HepG2 (cell line): Measurements from ENCODE around the gene GGPS1. TPM values are rescaled to one million over a fixed set of nuclear protein-coding genes. Genes with fewer than 3 reads are reported as not detected.

Source experiments
- GTF3A ChIP-seq: sonication (generic); formaldehyde crosslinking; conservative IDR thresholded peaks from 2 replicates; pipeline ENCODE4 v1.4.0; 2020; ENCODE audit warnings: mild to moderate bottlenecking, missing genetic modification reagents
- KDM6A ChIP-seq: IDR thresholded peaks from 2 replicates; pipeline ENCODE4 v1.6.1; 2016; ENCODE audit warnings: low read depth
- NR2F1 ChIP-seq, 2 experiments: fragments of 450-650 bp in 1 of 2; formaldehyde crosslinking in 1 of 2; IDR thresholded peaks; 2 replicates each; pipeline versions ENCODE4 v1.5.0 to v1.6.1; 2016 to 2020; ENCODE audit warnings: mild to moderate bottlenecking in 1 of 2, missing compliant biosample characterization in 1 of 2, missing genetic modification reagents in 1 of 2, moderate library complexity in 1 of 2
- ZNF160 ChIP-seq: sonication (generic); formaldehyde crosslinking; IDR thresholded peaks from 2 replicates; pipeline ENCODE4 v1.8.0; 2022; ENCODE audit warnings: mild to moderate bottlenecking, inconsistent platforms, missing genetic modification reagents
- ZNF432 ChIP-seq: sonication (generic); formaldehyde crosslinking; IDR thresholded peaks from 2 replicates; pipeline ENCODE4 v1.5.0; 2020; ENCODE audit warnings: missing genetic modification reagents, mild to moderate bottlenecking, borderline replicate concordance
- polyA plus RNA-seq, 8 experiments: library from polyadenylated mRNA; depleted of rRNA in 3 of 8; stranded (reverse) in 7 of 8; unstranded in 1 of 8; fragments of >200 nt; fragmentation: Illumina TruSeq in 4 of 8; extraction: Trizol in 4 of 8; gene quantifications; 2 replicates each; pipeline versions ENCODE4 v1.2.1 to v1.2.3, GENCODE V29; 2011 to 2016; ENCODE audit warnings: low read depth in 4 of 8, missing spikeins in 1 of 8, mixed read lengths in 1 of 8; ENCODE audit not compliant: insufficient read depth in 1 of 8
- total RNA-seq, 5 experiments: library from RNA; depleted of rRNA; stranded (reverse); fragments of >200 nt; fragmentation: Illumina TruSeq; extraction: Trizol; gene quantifications; 2 replicates each; pipeline ENCODE4 v1.2.3, GENCODE V29; 2016; ENCODE audit warnings: low read depth in 1 of 5
- TF ChIP-seq, protein P1 (sequence below): sonication (generic); formaldehyde crosslinking; IDR thresholded peaks from 2 replicates; pipeline ENCODE4 v1.5.0; 2020; ENCODE audit warnings: mild to moderate bottlenecking, missing genetic modification reagents, moderate library complexity
- TF ChIP-seq, protein P2 (sequence below): sonication (generic); formaldehyde crosslinking; IDR thresholded peaks from 2 replicates; pipeline ENCODE4 v1.8.0; 2022; ENCODE audit warnings: low read depth, missing genetic modification reagents
- TF ChIP-seq, protein P3 (sequence below): sonication (generic); formaldehyde crosslinking; IDR thresholded peaks from 2 replicates; pipeline ENCODE4 v1.4.0; 2020; ENCODE audit warnings: missing genetic modification reagents, borderline replicate concordance
- TF ChIP-seq, protein P4 (sequence below): sonication (generic); formaldehyde crosslinking; IDR thresholded peaks from 2 replicates; pipeline ENCODE4 v1.4.0; 2020; ENCODE audit warnings: missing genetic modification reagents
- TF ChIP-seq, protein P5 (sequence below): sonication (generic); formaldehyde crosslinking; IDR thresholded peaks from 2 replicates; pipeline ENCODE4 v1.4.0; 2020; ENCODE audit warnings: low read depth, missing genetic modification reagents
- TF ChIP-seq, protein P6 (sequence below): sonication (generic); formaldehyde crosslinking; IDR thresholded peaks from 2 replicates; pipeline ENCODE4 v1.5.0; 2020; ENCODE audit warnings: mild to moderate bottlenecking, missing genetic modification reagents

GGPS1 gene
- total and polyA plus RNA-seq, 2 of the 13 experiments (the other 11 are each of a cell fraction or from before 2014, with no cell fraction given): 28.8 to 42.6 TPM

DNA sequence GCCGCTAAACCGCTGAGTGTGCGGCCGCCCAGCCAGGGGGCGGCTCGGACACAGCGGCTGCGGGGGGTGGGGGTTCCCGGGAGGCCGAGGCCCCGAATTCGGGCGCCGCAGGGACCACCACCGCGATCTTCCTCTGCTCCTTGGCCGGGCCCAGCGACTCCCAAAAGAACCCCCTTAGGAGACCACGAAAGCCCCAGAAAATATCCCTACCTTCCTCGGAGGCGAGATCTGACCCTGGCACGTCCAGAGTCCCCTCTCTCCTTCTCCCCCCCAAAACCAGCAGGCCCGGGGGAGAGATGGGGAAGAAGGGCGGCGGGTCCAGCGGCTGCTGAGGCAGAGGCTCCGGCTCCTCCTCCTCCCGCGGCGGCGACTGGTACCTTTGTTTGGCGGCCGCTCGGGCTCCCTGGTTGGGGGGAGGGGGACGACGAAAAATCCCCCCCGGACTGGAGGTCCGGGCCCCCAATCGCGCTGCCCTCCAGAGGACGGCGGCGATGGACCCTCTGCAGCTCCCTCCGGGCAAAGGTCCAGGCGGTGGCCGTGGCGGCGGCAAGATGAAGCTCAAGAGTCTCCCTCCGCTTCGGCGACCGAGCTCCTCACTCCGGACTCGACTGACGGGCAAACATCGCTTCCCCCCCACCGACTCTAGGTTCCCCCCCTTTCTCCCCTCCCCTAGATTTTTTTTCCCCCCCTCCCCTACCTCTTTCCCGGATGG is 655 bp upstream of the GGPS1 start, which contains the start of gene ARID4B (continued):
- TF ChIP-seq, protein P1, sequence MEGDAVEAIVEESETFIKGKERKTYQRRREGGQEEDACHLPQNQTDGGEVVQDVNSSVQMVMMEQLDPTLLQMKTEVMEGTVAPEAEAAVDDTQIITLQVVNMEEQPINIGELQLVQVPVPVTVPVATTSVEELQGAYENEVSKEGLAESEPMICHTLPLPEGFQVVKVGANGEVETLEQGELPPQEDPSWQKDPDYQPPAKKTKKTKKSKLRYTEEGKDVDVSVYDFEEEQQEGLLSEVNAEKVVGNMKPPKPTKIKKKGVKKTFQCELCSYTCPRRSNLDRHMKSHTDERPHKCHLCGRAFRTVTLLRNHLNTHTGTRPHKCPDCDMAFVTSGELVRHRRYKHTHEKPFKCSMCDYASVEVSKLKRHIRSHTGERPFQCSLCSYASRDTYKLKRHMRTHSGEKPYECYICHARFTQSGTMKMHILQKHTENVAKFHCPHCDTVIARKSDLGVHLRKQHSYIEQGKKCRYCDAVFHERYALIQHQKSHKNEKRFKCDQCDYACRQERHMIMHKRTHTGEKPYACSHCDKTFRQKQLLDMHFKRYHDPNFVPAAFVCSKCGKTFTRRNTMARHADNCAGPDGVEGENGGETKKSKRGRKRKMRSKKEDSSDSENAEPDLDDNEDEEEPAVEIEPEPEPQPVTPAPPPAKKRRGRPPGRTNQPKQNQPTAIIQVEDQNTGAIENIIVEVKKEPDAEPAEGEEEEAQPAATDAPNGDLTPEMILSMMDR (CRISPR knock-in tag): no peak
- TF ChIP-seq, protein P2, sequence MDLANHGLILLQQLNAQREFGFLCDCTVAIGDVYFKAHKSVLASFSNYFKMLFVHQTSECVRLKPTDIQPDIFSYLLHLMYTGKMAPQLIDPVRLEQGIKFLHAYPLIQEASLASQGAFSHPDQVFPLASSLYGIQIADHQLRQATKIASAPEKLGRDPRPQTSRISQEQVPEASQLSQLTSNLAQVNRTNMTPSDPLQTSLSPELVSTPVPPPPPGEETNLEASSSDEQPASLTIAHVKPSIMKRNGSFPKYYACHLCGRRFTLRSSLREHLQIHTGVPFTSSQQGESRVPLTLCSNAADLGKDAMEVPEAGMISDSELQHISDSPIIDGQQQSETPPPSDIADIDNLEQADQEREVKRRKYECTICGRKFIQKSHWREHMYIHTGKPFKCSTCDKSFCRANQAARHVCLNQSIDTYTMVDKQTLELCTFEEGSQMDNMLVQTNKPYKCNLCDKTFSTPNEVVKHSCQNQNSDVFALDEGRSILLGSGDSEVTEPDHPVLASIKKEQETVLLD (CRISPR knock-in tag): no peak
- TF ChIP-seq ZNF432 (CRISPR knock-in tag) (no peak), KDM6A (no peak), NR2F1 (CRISPR knock-in tag; IDR thresholded peaks at IDR 0.05) (no peak), ZNF160 (CRISPR knock-in tag) (no peak), GTF3A (no peak)
- TF ChIP-seq, protein P3, sequence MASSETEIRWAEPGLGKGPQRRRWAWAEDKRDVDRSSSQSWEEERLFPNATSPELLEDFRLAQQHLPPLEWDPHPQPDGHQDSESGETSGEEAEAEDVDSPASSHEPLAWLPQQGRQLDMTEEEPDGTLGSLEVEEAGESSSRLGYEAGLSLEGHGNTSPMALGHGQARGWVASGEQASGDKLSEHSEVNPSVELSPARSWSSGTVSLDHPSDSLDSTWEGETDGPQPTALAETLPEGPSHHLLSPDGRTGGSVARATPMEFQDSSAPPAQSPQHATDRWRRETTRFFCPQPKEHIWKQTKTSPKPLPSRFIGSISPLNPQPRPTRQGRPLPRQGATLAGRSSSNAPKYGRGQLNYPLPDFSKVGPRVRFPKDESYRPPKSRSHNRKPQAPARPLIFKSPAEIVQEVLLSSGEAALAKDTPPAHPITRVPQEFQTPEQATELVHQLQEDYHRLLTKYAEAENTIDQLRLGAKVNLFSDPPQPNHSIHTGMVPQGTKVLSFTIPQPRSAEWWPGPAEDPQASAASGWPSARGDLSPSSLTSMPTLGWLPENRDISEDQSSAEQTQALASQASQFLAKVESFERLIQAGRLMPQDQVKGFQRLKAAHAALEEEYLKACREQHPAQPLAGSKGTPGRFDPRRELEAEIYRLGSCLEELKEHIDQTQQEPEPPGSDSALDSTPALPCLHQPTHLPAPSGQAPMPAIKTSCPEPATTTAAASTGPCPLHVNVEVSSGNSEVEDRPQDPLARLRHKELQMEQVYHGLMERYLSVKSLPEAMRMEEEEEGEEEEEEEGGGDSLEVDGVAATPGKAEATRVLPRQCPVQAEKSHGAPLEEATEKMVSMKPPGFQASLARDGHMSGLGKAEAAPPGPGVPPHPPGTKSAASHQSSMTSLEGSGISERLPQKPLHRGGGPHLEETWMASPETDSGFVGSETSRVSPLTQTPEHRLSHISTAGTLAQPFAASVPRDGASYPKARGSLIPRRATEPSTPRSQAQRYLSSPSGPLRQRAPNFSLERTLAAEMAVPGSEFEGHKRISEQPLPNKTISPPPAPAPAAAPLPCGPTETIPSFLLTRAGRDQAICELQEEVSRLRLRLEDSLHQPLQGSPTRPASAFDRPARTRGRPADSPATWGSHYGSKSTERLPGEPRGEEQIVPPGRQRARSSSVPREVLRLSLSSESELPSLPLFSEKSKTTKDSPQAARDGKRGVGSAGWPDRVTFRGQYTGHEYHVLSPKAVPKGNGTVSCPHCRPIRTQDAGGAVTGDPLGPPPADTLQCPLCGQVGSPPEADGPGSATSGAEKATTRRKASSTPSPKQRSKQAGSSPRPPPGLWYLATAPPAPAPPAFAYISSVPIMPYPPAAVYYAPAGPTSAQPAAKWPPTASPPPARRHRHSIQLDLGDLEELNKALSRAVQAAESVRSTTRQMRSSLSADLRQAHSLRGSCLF: no peak
- TF ChIP-seq, protein P4, sequence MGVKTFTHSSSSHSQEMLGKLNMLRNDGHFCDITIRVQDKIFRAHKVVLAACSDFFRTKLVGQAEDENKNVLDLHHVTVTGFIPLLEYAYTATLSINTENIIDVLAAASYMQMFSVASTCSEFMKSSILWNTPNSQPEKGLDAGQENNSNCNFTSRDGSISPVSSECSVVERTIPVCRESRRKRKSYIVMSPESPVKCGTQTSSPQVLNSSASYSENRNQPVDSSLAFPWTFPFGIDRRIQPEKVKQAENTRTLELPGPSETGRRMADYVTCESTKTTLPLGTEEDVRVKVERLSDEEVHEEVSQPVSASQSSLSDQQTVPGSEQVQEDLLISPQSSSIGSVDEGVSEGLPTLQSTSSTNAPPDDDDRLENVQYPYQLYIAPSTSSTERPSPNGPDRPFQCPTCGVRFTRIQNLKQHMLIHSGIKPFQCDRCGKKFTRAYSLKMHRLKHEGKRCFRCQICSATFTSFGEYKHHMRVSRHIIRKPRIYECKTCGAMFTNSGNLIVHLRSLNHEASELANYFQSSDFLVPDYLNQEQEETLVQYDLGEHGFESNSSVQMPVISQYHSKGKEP (CRISPR knock-in tag): 0 out of 2 replicates have a peak, but pooled peaks have one; percentile 61
- TF ChIP-seq, protein P5, sequence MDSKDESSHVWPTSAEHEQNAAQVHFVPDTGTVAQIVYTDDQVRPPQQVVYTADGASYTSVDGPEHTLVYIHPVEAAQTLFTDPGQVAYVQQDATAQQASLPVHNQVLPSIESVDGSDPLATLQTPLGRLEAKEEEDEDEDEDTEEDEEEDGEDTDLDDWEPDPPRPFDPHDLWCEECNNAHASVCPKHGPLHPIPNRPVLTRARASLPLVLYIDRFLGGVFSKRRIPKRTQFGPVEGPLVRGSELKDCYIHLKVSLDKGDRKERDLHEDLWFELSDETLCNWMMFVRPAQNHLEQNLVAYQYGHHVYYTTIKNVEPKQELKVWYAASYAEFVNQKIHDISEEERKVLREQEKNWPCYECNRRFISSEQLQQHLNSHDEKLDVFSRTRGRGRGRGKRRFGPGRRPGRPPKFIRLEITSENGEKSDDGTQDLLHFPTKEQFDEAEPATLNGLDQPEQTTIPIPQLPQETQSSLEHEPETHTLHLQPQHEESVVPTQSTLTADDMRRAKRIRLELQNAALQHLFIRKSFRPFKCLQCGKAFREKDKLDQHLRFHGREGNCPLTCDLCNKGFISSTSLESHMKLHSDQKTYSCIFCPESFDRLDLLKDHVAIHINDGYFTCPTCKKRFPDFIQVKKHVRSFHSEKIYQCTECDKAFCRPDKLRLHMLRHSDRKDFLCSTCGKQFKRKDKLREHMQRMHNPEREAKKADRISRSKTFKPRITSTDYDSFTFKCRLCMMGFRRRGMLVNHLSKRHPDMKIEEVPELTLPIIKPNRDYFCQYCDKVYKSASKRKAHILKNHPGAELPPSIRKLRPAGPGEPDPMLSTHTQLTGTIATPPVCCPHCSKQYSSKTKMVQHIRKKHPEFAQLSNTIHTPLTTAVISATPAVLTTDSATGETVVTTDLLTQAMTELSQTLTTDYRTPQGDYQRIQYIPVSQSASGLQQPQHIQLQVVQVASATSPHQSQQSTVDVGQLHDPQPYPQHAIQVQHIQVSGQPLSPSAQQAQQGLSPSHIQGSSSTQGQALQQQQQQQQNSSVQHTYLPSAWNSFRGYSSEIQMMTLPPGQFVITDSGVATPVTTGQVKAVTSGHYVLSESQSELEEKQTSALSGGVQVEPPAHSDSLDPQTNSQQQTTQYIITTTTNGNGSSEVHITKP (CRISPR knock-in tag): no peak
- TF ChIP-seq, protein P6, sequence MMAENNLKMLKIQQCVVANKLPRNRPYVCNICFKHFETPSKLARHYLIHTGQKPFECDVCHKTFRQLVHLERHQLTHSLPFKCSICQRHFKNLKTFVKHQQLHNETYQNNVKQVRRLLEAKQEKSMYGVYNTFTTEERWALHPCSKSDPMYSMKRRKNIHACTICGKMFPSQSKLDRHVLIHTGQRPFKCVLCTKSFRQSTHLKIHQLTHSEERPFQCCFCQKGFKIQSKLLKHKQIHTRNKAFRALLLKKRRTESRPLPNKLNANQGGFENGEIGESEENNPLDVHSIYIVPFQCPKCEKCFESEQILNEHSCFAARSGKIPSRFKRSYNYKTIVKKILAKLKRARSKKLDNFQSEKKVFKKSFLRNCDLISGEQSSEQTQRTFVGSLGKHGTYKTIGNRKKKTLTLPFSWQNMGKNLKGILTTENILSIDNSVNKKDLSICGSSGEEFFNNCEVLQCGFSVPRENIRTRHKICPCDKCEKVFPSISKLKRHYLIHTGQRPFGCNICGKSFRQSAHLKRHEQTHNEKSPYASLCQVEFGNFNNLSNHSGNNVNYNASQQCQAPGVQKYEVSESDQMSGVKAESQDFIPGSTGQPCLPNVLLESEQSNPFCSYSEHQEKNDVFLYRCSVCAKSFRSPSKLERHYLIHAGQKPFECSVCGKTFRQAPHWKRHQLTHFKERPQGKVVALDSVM: no peak
